GM18499 (cell line): ENCODE data around the gene IGSF3.

Source experiments
- ATAC-seq: cut with Tn5 transposase; IDR thresholded peaks from one replicate; pipeline ENCODE4 v1.9.1; 2021; ENCODE audit warnings: moderate number of reproducible peaks; ENCODE audit not compliant: insufficient read depth, unreplicated experiment

Gene IGSF3

GRCh38 chr1:116586741-116587143 is 80.8 kb downstream of the IGSF3 start:
- no peak for ATAC-seq

- ATAC-seq, result no peak
Measured at GRCh38 chr1:116585886-116586285, 81.6 kb downstream of the IGSF3 start.

- ATAC-seq, result no peak
Measured at GRCh38 chr1:116581323-116581885, 86.1 kb downstream of the IGSF3 start.

GRCh38 chr1:116580446-116581322 is 86.8 kb downstream of the IGSF3 start:
- no peak for ATAC-seq

DNA sequence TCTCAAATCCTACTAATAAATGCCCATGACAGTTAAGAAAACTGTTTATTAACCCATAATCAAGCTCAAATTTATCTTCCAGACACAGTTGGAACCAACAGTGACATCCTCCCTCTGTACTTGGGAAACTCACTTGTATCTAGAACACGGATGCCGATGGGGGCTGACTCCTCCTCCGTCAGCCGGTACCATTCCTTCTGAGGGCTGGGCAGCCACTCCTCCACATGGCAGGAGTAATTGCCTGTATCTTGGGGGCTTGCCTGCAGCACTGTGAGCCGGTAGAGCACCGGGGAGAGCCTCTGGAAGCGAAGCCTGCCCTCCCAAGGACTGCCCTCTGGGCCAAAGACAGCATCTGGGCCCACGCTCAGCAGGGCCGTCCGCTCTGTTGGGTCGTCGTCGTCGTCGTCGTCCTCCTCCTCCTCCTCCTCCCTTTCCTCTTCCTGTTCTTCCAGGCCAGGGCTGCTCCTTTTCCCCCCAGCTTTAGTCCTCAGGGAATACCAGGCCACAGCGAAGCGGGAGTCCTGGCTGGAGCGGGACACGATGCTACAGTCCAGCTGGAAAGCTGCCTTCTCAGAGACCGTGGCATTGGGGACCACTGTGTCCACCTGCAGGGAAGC is 88.2 kb downstream of the IGSF3 start:
- ATAC-seq, result no peak

DNA sequence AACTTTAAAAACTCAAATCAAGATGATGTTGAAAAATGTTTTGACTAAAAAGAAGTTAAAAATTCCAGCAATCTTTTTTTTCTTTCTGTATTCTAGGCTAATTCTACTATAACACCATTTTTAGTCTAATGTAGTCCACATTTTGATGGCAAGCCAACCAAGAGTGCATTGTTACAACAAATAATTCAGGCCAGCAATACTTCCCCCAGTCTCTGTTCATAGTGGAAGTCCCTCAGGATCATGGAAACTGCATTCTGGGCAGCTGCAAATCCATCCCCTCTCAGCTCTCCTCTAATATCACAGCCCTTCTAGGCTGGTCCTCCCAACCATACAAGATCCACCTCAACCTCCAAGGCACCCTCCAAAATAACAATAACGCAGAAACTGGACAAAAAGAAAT is 89.0 kb downstream of the IGSF3 start:
- no peak for ATAC-seq

DNA sequence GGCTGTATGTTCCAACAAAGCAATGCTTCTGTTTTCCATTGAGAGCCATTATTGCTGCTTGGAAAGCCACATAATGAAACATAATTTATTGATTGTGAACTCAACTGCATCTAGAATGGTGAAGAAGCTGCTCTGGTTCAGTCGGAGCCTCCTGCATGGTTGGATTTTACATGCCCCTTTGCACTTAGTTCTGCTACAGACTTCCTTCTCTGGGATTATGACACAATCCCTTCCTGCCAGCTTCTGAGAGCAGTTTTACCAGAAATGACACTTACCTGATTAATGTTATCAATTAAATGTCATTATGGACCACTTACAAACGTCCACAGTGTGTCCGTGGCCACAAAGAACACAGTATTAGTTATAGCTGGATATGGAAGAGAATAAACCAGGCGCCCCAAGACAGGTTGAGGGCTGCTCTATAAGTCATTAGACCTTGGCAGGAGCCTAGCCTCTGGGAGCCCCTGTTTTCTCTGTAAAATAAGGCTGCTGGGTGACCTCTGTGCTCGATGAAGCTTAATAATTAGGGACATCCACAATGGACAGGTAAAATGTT is 89.7 kb downstream of the IGSF3 start:
- no peak for ATAC-seq

- ATAC-seq, result no peak
Measured at GRCh38 chr1:116574581-116575291, 92.8 kb downstream of the IGSF3 start.

DNA sequence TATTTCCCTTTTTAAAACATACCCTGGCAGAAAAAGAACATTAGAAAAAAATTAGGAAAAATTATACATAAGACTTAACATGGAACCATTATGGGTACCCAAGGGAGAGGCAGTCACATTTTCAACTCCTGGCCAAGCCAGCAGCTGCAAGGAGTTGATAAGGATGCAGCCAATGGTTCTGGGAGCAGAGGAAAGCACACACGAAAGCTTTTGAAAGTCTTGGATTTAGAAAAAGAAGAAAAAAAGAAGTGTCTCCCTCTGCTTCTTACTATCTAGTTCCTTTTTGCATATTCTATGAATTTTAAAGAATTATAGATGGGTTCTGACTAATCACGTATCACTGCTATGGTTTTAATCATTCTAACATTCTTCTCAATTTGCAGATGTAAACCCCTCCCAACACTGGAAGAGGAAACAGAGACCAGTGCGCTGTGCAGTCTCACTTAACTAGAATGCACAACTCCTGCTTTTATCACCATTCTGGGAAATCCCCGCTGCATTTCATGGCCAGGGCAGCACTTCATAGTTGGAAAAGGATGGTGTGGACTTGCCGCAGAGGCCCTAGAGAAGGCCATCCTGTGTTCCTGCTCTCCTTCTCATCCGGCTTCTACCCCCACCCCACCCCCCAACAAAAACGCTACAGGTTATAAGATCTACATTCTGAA is 94.0 kb downstream of the IGSF3 start:
- no peak for ATAC-seq

- ATAC-seq, result no peak
Measured at GRCh38 chr1:116572771-116573430, 94.6 kb downstream of the IGSF3 start.

DNA sequence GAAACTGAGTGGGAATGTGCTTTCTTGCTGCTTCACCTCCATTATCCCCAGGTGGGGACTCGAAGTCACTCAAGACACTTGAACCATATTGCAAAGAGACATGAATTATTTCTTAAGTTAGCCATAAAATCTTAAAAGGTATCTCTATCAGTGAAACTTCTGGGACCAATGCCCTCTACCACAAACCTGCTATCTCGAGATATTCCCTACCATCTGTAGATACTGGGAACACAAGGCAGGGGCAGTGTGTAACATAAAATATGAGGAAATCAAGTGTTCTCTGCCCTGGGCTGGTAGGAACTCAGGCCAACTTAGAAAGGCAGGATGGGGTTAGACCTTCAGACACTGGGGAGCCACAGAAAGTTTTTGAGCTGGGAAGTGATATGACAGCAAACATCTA is 95.4 kb downstream of the IGSF3 start:
- no peak for ATAC-seq

- ATAC-seq, result no peak
Measured at GRCh38 chr1:116571215-116571919, 96.2 kb downstream of the IGSF3 start.

DNA sequence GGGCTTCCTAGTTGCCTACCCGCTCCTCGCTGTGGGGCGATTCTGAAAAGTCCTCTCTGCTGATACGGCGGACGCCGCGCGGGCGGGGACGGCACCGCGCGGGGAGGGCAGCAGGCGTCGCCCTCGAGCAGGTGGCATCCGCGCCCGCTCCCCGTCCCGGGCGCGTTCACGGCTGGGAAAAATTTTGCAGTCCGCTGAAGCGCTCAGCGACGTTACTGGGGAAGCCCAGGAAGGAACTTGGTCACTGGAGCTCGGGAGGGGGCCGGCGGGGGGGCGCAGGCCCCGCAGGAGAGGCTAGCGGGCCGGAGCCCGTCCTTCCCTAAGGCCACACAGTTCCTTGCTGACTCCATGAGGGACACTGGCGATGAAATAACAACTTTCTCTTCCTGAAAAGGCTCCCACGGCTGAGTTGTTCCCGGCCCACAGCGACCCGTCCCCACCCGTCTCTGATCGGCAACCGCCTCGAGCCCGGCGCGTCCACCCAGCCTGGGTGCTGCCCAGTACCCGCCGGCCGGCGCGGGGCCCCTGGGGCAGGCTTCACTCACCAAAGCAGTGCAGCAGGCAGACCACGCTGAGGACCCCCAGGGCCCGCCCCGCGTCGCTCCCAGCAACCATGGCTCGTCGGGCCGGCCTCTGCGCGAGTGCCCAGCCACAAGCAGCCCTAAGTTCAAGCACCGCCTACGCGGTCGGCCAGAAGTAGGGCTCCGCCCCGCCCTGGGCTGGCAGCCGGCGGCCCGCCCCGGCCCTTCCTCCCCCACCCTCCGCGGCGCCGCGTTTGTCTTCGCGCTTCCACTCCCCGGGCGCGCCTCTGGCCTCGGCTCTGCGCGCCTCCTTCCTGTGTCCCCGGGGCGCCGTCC is 96.9 kb downstream of the IGSF3 start, which contains the start of gene CD58:
Gene CD58 (minus strand): TSS at position 669 of the 857 bp plus-strand sequence. CDS start 54 bp downstream, at position 615.
- peak; percentile 29 for ATAC-seq

GRCh38 chr1:116569776-116570357 is 97.7 kb downstream of the IGSF3 start:
- ATAC-seq, result no peak

DNA sequence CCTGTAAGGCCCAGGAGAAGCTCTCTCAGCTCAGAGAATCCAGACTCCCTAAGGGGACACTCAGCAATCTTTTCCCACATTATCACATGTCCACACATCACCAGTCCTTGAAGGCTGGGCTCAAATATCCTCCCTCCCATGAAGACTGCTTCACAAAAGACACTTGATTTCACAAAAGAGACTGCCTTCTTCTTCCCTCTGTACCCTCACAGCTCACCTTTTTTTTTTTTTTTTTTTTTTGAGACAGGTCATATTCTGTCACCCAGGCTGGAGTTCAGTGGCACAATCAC is 98.2 kb downstream of the IGSF3 start:
- no peak for ATAC-seq

DNA sequence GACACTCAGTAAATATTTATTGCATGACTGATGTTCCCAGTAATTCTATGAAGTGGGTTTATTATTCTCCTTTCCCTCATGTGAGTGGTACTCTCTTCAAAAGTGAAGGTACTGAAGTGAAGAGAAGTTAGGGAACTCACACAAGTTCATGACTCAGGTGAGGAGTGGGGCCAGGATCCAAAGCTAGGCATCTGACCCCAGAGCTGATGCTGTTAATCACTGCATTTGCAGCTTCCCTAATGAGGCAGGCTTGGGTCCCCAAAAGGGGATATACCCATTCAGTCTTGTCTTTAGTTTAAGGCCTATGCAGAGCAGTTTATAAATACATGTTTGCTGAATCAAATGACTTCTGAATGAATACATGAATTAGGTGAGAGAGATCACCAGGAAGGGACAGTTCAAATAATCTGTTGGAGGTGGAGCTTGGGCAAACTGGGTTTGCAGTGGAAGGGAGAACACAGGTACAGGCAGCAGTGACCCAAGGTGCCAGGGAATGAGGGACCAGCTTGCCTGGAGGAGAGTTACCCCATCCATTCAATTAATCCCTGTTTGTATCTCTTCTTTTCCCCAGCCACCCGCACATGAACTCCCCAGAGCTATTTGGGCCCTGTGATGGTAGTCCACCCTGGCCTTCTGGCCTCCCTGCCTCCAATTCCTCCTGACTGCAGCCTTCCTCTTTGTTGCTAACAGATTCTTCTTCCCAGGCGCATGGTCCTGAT is 98.7 kb downstream of the IGSF3 start:
- ATAC-seq, result no peak
